HepG2 (cell line): Measurements from ENCODE around the gene RUSF1. TPM values are rescaled to one million over a fixed set of nuclear protein-coding genes. Genes with fewer than 3 reads are reported as not detected.
A peak's percentile ranks its signal among the peaks of the same experiment; 100 is the strongest.

Experiments
- ELF4 ChIP-seq: sonication (generic); formaldehyde crosslinking; IDR thresholded peaks from 2 replicates; pipeline ENCODE4 v1.5.0; 2020; ENCODE audit warnings: missing genetic modification reagents, mild to moderate bottlenecking, moderate library complexity, borderline replicate concordance
- ESRRA ChIP-seq: sonication (generic); formaldehyde crosslinking; IDR thresholded peaks from 2 replicates; pipeline ENCODE4 v1.5.1; 2020; ENCODE audit warnings: mild to moderate bottlenecking, low read depth, missing genetic modification reagents
- KMT2B ChIP-seq: IDR thresholded peaks from 2 replicates; pipeline ENCODE4 v1.6.1; 2016; ENCODE audit warnings: missing genetic modification reagents, missing compliant biosample characterization
- LBX2 ChIP-seq: sonication (generic); formaldehyde crosslinking; IDR thresholded peaks from 2 replicates; pipeline ENCODE4 v1.5.0; 2020; ENCODE audit warnings: missing genetic modification reagents, mild to moderate bottlenecking, borderline replicate concordance
- PAWR ChIP-seq: sonication (generic); formaldehyde crosslinking; IDR thresholded peaks from 2 replicates; pipeline ENCODE4 v1.4.0; 2020; ENCODE audit warnings: missing genetic modification reagents, mild to moderate bottlenecking, borderline replicate concordance
- PRMT3 ChIP-seq: sonication (generic); formaldehyde crosslinking; IDR thresholded peaks from 2 replicates; pipeline ENCODE4 v1.8.1; 2022; ENCODE audit warnings: low read depth, mild to moderate bottlenecking, moderate library complexity, missing genetic modification reagents, borderline replicate concordance
- XRCC5 ChIP-seq: fragments of 200-400 bp; formaldehyde crosslinking; optimal IDR thresholded peaks from 2 replicates; pipeline ENCODE3; 2017; ENCODE audit warnings: mild to moderate bottlenecking, low read length
- ZNF318 ChIP-seq: sonication (generic); formaldehyde crosslinking; IDR thresholded peaks from 2 replicates; pipeline ENCODE4 v1.4.0; 2020; ENCODE audit warnings: mild to moderate bottlenecking, missing genetic modification reagents
- ZNF333 ChIP-seq: sonication (generic); formaldehyde crosslinking; IDR thresholded peaks from 2 replicates; pipeline ENCODE4 v1.4.0; 2020; ENCODE audit warnings: mild to moderate bottlenecking, missing genetic modification reagents, borderline replicate concordance
- polyA plus RNA-seq, 8 experiments: library from polyadenylated mRNA; depleted of rRNA in 3 of 8; stranded (reverse) in 7 of 8; unstranded in 1 of 8; fragments of >200 nt; fragmentation: Illumina TruSeq in 4 of 8; extraction: Trizol in 4 of 8; gene quantifications; 2 replicates each; pipeline versions ENCODE4 v1.2.1 to v1.2.3, GENCODE V29; 2011 to 2016; ENCODE audit warnings: low read depth in 4 of 8, missing spikeins in 1 of 8, mixed read lengths in 1 of 8; ENCODE audit not compliant: insufficient read depth in 1 of 8
- total RNA-seq, 5 experiments: library from RNA; depleted of rRNA; stranded (reverse); fragments of >200 nt; fragmentation: Illumina TruSeq; extraction: Trizol; gene quantifications; 2 replicates each; pipeline ENCODE4 v1.2.3, GENCODE V29; 2016; ENCODE audit warnings: low read depth in 1 of 5
- TF ChIP-seq, protein P1 (sequence below): sonication (generic); formaldehyde crosslinking; IDR thresholded peaks from 2 replicates; pipeline ENCODE4 v1.5.1; 2020; ENCODE audit warnings: mild to moderate bottlenecking, missing genetic modification reagents, moderate library complexity
- TF ChIP-seq, protein P2 (sequence below): sonication (generic); formaldehyde crosslinking; conservative IDR thresholded peaks from 2 replicates; pipeline ENCODE4 v1.4.0; 2020; ENCODE audit warnings: mild to moderate bottlenecking, missing genetic modification reagents, moderate library complexity

Gene RUSF1
- total and polyA plus RNA-seq, 2 of the 13 experiments (the other 11 are each of a cell fraction or from before 2014, with no cell fraction given): 40.8 to 50.2 TPM

- TF ChIP-seq, protein P1, sequence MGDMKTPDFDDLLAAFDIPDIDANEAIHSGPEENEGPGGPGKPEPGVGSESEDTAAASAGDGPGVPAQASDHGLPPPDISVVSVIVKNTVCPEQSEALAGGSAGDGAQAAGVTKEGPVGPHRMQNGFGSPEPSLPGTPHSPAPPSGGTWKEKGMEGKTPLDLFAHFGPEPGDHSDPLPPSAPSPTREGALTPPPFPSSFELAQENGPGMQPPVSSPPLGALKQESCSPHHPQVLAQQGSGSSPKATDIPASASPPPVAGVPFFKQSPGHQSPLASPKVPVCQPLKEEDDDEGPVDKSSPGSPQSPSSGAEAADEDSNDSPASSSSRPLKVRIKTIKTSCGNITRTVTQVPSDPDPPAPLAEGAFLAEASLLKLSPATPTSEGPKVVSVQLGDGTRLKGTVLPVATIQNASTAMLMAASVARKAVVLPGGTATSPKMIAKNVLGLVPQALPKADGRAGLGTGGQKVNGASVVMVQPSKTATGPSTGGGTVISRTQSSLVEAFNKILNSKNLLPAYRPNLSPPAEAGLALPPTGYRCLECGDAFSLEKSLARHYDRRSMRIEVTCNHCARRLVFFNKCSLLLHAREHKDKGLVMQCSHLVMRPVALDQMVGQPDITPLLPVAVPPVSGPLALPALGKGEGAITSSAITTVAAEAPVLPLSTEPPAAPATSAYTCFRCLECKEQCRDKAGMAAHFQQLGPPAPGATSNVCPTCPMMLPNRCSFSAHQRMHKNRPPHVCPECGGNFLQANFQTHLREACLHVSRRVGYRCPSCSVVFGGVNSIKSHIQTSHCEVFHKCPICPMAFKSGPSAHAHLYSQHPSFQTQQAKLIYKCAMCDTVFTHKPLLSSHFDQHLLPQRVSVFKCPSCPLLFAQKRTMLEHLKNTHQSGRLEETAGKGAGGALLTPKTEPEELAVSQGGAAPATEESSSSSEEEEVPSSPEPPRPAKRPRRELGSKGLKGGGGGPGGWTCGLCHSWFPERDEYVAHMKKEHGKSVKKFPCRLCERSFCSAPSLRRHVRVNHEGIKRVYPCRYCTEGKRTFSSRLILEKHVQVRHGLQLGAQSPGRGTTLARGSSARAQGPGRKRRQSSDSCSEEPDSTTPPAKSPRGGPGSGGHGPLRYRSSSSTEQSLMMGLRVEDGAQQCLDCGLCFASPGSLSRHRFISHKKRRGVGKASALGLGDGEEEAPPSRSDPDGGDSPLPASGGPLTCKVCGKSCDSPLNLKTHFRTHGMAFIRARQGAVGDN (CRISPR knock-in tag): peak; percentile 41
- TF ChIP-seq ESRRA (CRISPR knock-in tag) (no peak), ZNF333 (no peak), ELF4 (CRISPR knock-in tag) (no peak), KMT2B (CRISPR knock-in tag) (0 out of 2 replicates have a peak, but pooled peaks have one; percentile 15), PRMT3 (CRISPR knock-in tag) (no peak), PAWR (no peak), LBX2 (CRISPR knock-in tag) (no peak), ZNF318 (CRISPR knock-in tag) (no peak), XRCC5 (peak; percentile 70)
- TF ChIP-seq, protein P2, sequence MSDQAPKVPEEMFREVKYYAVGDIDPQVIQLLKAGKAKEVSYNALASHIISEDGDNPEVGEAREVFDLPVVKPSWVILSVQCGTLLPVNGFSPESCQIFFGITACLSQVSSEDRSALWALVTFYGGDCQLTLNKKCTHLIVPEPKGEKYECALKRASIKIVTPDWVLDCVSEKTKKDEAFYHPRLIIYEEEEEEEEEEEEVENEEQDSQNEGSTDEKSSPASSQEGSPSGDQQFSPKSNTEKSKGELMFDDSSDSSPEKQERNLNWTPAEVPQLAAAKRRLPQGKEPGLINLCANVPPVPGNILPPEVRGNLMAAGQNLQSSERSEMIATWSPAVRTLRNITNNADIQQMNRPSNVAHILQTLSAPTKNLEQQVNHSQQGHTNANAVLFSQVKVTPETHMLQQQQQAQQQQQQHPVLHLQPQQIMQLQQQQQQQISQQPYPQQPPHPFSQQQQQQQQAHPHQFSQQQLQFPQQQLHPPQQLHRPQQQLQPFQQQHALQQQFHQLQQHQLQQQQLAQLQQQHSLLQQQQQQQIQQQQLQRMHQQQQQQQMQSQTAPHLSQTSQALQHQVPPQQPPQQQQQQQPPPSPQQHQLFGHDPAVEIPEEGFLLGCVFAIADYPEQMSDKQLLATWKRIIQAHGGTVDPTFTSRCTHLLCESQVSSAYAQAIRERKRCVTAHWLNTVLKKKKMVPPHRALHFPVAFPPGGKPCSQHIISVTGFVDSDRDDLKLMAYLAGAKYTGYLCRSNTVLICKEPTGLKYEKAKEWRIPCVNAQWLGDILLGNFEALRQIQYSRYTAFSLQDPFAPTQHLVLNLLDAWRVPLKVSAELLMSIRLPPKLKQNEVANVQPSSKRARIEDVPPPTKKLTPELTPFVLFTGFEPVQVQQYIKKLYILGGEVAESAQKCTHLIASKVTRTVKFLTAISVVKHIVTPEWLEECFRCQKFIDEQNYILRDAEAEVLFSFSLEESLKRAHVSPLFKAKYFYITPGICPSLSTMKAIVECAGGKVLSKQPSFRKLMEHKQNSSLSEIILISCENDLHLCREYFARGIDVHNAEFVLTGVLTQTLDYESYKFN: no peak
These were observed 52.4 kb downstream of the RUSF1 start (continued) for GRCh38 chr16:31455601-31456314.
